HCT116 (cell line): ENCODE results near the gene CCR2.

Experiments used
- RAD21 ChIP-seq: IDR thresholded peaks from 2 replicates; pipeline ENCODE4 v1.6.1; 2012; ENCODE audit warnings: low read depth, mild to moderate bottlenecking
- ZFX ChIP-seq: fragments of 450-650 bp; IDR thresholded peaks from 2 replicates; pipeline ENCODE4 v1.6.1; 2017
- TF ChIP-seq, protein P1 (sequence below): IDR thresholded peaks from 2 replicates; pipeline ENCODE4 v1.6.1; 2012

DNA sequence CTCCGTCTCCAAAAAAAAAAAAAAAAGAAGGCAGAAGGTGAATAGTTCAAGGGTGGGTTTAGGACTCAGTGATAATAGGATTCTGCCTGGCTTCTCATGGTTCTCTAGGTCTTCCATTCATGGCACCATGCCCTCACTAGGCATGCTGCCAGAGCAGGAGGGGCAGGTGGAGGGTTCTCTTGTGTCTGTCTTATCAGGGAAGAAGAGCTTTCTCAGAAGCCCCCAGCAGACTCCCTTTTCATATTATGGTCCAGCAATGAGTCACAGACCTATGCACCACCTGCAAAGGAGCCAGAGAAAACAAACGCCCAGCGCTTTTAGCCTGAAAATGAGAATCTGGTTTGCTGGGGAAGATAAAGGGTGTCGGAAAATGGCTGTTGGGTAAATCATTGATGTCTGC, 3.0 kb downstream of the CCR2 start:
- TF ChIP-seq RAD21 (no peak), ZFX (no peak)
- TF ChIP-seq, protein P1, sequence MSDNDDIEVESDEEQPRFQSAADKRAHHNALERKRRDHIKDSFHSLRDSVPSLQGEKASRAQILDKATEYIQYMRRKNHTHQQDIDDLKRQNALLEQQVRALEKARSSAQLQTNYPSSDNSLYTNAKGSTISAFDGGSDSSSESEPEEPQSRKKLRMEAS, result no peak
